Measurements from ENCODE around the gene COQ3. TPM values are rescaled to one million over a fixed set of nuclear protein-coding genes. Genes with fewer than 3 reads are reported as not detected.

The COQ3 gene
- total RNA-seq, 1 experiment from 2014 or later = 5.8 TPM

- Histone ChIP-seq H3K27me3 (replicated peaks; ENCODE audit: control insufficient read depth, insufficient read depth, low read length) (no peaks in the 10 kb centered on the region), H3K4me1 (no peaks in the 10 kb centered on the region), H3K36me3 (ENCODE audit: control insufficient read depth, insufficient read depth, low read length) (no peaks in the 10 kb centered on the region), H3K4me3 (ENCODE audit: low read depth, low read length) (no peak overlapping the region), H3K9me3 (no peaks in the 10 kb centered on the region)
- no TSS peak for BruUV-seq (replicated peaks)
- CTCF ChIA-PET = interaction anchor here (0.9 kb wide), 1 partner anchor 9 kb away, joined by 3 read pairs; no protein-coding TSS in a partner anchor
- no peak overlapping the region for H3K27ac Mint-ChIP-seq (ENCODE audit: unreplicated experiment)
- H3K36me3 Mint-ChIP-seq (ENCODE audit: insufficient read depth, unreplicated experiment) = no peaks in the 10 kb centered on the region
- intact Hi-C loops (cut with micrococcal nuclease; ENCODE audit: unreplicated experiment) = no loop called here
- H3K27me3 Mint-ChIP-seq (ENCODE audit: insufficient read depth, unreplicated experiment) = peaks cover 6% of the 10 kb centered on the region
- no peak for DNase-seq
- POLR2A ChIA-PET = no interaction called here
- H3K4me3 Mint-ChIP-seq (ENCODE audit: unreplicated experiment) = no peak overlapping the region
- no peaks in the 10 kb centered on the region for H3K9me3 Mint-ChIP-seq (ENCODE audit: unreplicated experiment)
- H3K4me1 Mint-ChIP-seq (ENCODE audit: low read depth, unreplicated experiment) = no peaks in the 10 kb centered on the region
- no peak for TF ChIP-seq CTCF (IDR thresholded peaks at IDR 0.05; ENCODE audit: insufficient read depth in 1 of 2, low read depth in 1 of 2, low read length in 1 of 2, severe bottlenecking in 1 of 2, unreplicated experiment in 1 of 2)
Observed at GRCh38 chr6:99324996-99325395, 69.0 kb downstream of the COQ3 start.

Other genes with a start within 250 kb of the COQ3 start
- gene FAXC, start 44.5 kb downstream of the COQ3 start, total RNA-seq (2022) = 0.16 and 0.86 TPM in 2 replicates
- gene PNISR, start 31.1 kb upstream of the COQ3 start, total RNA-seq (2022) = 69.5 and 81.5 TPM in 2 replicates
- gene USP45, start 121.2 kb upstream of the COQ3 start, total RNA-seq (2022) = 11.7 and 12.2 TPM in 2 replicates
- gene CCNC, start 174.5 kb upstream of the COQ3 start, total RNA-seq (2022) = 93.1 and 94.6 TPM in 2 replicates
- gene PRDM13, start 212.6 kb upstream of the COQ3 start, total RNA-seq (2022) = 0.41 and 0.44 TPM in 2 replicates